GM21786 (cell line): Measurements from ENCODE around the gene GTPBP6.
A peak's percentile ranks its signal among the peaks of the same experiment; 100 is the strongest.
"Not testable (repeated sequence)": the region's sequence is repeated elsewhere in the genome, so short reads cannot be mapped to it uniquely, and the experiment has no call there.

ENCODE experiments used
- ATAC-seq: cut with Tn5 transposase; IDR thresholded peaks from one replicate; pipeline ENCODE4 v1.9.1; 2021; ENCODE audit not compliant: unreplicated experiment

GTPBP6 gene

DNA sequence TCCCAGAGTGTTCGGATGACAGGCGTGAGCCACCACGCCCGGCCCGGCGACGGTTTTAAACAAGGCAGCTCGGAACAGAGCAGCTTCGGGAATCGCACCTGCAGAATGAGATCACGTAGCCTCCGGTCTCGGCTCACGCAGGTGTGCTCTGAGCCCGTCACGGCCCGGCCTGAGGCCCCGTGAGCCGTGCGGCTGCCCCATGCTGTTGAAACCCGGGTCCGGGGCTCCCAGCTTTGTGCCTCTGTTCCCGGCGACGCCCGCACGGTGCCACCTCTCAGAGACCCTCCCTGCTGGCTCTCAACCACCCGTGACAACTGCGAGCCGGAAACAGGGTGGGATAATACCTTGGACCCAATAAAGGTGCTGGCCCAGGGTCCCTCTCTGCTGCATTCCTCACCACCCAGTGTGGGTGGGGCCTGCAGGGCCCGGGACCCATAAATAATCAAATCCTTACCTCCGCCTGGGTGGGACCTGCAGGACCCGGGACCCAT is 50.8 kb downstream of the GTPBP6 start:
- no peak for ATAC-seq

DNA sequence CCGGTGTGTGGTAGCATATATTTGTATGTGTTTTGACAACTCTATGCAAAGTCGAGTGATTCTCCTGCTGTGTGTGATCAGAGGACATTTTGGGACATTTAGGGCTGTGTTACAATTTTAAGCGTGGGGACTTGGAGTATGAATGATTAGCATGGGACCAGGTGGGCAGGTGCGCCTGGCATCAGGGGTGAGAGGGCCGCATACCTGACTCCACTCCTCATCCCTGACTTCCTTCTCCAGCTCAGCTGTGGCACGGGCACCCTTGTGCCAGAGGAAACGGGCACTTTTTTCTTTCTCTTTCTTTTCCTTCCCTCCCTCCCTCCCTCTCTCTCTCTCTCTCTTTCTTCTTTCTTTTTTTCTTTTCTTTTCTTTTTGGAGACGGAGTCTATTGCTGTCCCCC is 53.1 kb downstream of the GTPBP6 start:
- no peak for ATAC-seq

DNA sequence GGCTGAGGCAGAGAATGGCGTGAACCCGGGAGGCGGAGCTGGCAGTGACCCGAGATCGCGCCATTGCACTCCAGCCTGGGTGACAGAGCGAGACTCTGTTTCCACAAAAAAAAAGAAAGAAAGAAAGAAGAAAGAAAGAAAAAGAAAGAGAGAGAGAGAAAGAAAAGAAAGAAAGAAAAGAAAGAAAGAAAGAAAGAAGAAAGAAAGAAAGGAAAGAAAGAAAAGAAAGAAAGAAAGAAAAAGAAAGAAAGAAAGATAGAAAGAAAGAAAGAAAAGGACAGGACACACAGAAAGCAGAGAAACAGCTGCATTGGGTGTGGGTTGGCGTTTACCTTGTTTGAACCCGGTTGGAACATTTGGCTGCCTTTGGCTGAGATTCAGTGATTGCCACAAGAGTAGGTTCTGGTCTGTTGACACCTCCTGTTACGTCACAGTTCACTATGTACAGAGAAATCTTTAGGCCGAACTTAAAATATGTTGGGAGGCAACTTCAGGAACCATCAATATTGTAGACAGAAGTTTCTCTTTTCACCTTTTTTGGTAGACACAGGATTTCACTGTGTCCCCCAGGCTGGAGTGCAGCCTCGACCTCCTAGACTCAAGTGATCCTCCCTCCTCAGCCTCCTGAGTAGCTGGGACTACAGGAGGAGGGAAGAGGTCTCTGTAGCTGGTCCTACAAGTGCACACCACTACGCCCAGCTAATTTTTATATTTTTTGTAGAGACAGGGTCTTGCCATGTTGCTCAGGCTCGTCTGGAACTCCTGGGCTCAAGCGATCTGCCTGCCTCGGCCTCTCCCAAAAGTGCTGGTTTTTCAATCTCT is 53.8 kb downstream of the GTPBP6 start:
- ATAC-seq, result no peak

DNA sequence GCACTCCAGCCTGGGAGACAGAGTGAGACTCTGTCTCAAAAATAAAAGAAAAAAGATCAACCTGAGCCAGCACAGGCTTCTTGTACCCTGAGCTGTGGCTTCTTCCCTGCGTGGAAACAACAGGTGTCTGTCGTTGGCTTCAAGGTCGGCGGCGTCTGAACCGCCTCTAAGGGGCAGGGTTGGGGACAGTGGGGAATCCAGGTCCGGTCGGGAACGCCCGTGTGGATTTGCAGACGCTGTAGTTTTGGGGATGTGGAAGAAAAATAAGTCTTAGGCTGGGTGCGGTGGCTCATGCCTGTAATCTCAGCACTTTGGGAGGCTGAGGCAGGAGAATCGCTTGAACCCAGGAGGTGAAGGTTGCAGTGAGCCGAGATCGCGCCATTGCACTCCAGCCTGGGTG is 54.6 kb downstream of the GTPBP6 start:
- ATAC-seq, result not testable (repeated sequence)

- peak; percentile 79 for ATAC-seq
Observed at GRCh38 chrX:262381-262909, 56.2 kb downstream of the GTPBP6 start.

GRCh38 chrX:261919-262352 is 56.7 kb downstream of the GTPBP6 start:
- ATAC-seq, result no peak

DNA sequence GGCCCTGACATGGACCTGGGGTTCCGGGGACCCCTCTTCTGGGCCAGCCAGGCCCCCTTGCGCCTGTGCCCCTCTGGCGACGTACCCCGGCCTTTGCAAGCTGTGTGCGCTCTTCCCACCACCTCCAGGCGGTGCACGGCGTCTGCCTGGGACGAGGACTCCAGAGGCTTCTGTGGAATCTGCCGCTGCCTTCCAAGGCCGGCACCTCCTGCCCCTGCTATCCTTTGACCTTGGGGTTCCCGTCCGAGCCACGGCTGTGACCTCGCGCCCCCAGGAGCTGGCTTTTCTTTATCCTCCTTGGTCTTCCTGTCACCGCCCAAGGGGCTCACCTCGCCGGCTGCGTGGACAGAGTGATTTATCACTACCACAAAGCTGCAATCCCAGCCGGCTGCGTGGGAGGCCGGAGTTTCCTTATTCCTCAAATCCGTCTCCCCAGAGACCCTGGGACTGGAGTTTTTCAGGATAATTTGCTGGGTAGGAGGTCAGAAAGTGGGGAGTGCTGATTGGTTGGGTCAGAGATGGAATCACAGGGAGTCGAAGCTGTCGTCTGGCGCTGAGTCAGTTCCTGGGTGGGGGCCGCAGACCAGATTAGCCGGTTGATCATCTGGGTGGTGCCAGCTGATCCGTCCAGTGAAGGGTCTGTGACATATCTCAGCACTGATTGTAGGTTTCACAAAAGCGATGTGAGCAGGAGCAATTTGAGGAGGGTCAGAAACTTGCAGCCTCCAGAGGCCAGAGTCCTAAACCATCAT is 57.3 kb downstream of the GTPBP6 start:
- no peak for ATAC-seq

DNA sequence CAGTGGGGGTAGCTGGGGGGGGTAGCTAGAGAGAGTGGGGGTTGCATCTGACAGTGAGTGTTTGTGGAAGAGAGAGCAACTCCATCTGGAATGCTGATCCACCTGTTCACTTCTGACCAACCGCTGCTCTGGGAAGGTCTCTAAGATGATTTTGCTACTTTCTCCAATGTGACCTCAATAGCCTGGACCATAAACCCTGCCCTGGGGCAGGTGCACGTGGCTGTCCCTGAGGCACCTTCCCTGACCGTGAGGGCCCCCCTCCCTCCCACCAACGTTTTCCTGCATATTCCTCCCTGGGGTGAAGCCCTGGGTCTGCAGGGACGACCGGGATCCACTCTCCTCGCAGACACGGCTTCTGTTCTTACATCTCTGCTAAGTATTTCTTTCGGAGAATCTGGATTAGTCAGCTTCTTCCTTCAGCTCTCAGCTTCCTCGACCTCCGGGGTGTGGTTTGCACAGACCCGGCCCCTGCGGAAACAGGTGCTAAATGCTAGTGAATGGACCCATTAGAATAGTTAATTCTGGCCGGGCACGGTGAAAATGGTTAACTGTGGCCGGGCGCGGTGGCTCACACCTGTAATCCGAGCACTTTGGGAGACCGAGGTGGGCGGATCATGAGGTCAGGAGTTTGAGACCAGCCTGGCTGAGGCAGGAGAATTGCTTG is 58.8 kb downstream of the GTPBP6 start:
- peak; percentile 63 for ATAC-seq

- ATAC-seq, result no peak
Observed at GRCh38 chrX:258291-259040, 60.1 kb downstream of the GTPBP6 start.

DNA sequence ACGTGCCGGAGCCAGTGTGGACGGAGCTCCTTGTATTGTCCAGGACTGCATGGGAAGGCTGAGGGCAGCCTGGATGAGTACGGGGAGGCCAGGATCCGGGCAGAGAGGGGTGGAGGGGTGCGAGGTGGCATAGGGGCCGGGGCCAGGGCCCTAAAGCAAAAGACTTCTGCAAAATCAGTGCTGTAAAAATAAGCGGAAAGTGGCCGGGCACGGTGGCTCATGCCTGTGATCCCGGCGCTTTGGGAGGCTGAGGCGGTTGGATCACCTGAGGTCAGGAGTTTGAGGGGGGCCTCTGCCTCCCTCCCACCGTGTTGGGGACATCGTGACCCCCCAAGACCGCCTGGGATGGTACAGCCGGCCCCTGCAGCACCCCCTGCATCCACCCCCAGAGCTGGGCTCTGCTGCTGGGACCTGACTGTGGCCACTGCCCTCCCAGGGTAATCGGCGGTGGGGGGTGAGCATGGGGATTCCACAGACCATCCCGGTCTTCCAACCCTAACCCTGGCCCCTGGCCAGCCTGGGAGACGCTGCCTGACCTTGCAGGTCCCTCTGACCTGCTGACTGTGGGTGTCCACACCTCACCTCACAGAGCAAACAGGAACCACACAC is 60.8 kb downstream of the GTPBP6 start:
- no peak for ATAC-seq

DNA sequence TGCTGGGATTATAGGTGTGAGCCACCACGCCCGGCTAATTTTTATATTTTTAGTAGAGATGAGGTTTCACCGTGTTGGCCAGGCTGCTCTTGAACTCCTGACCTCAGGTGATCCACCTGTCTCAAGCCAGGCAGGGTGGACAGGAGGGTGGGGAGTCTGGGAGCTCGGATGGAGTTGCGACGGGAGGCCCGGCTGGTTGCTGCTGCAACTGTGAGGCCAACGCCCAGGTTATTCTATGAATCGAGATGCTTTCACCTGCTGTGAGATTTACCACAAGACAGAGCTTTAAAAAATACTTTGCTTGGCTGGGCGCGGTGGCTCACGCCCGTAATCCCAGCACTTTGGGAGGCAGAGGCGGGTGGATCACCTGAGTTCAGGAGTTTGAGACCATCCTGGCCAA is 61.5 kb downstream of the GTPBP6 start:
- ATAC-seq, result not testable (repeated sequence)

- ATAC-seq, result no peak
Observed at GRCh38 chrX:255923-256331, 62.7 kb downstream of the GTPBP6 start.
